IMR-90 (cell line): ENCODE data around the gene NOG. TPM values are rescaled to one million over a fixed set of nuclear protein-coding genes. Genes with fewer than 3 reads are reported as not detected.

Experiments used
- ATAC-seq: fragments of 200-7000 bp; cut with Tn5 transposase; 2 replicates; pipeline ENCODE4 v1.9.1; 2020; ENCODE audit warnings: low read depth, mild to moderate bottlenecking, moderate library complexity
- BruUV-seq: library from RNA; stranded (reverse); fragments of 400-500 nt; replicated peaks from 2 replicates; lab custom pipeline; 2021; lab: Mats Ljungman, UMichigan
- CTCF ChIA-PET: fragments of 300-600 bp; formaldehyde crosslinking; extraction: SDS; loops from one replicate; lab custom pipeline; 2021; ENCODE audit warnings: antibody characterized with exemption; lab: Yijun Ruan, JAX
- POLR2A ChIA-PET: fragments of 300-600 bp; sonication (Branson Sonifier 250); formaldehyde crosslinking; loops from one replicate; lab custom pipeline; 2022; ENCODE audit warnings: antibody characterized with exemption; ENCODE audit not compliant: unreplicated experiment; lab: Charles Lee
- DNase-seq: peaks from one replicate; pipeline ENCODE4 v3.0.0; 2013
- H2AFZ ChIP-seq: replicated peaks from 2 replicates; pipeline ENCODE3; 2013; ENCODE audit warnings: low read length, mild to moderate bottlenecking; ENCODE audit not compliant: poor library complexity
- H2AK5ac ChIP-seq: 2 replicates; pipeline ENCODE4 v1.6.1; 2013; ENCODE audit warnings: low read depth, low read length, inconsistent platforms
- H2AK9ac ChIP-seq: replicated peaks from 2 replicates; pipeline ENCODE3; 2013; ENCODE audit warnings: mild to moderate bottlenecking, low read depth, low read length, moderate library complexity; ENCODE audit not compliant: poor library complexity
- H2BK120ac ChIP-seq: 2 replicates; pipeline ENCODE4 v1.6.1; 2013; ENCODE audit warnings: low read depth, low read length, inconsistent platforms
- H2BK15ac ChIP-seq: 3 replicates; pipeline ENCODE4 v1.6.1; 2013; ENCODE audit warnings: low read depth, low read length, inconsistent platforms
- H2BK20ac ChIP-seq: 2 replicates; pipeline ENCODE4 v1.6.1; 2013; ENCODE audit warnings: low read depth, mild to moderate bottlenecking, inconsistent platforms, low read length, moderate library complexity
- H2BK5ac ChIP-seq: 2 replicates; pipeline ENCODE4 v1.6.1; 2013; ENCODE audit warnings: mild to moderate bottlenecking, low read depth, low read length, inconsistent platforms; ENCODE audit not compliant: poor library complexity, severe bottlenecking
- H3K14ac ChIP-seq: replicated peaks from 2 replicates; pipeline ENCODE4 v1.6.1; 2013; ENCODE audit warnings: low read depth, low read length, inconsistent platforms
- H3K18ac ChIP-seq: 2 replicates; pipeline ENCODE4 v1.6.1; 2013; ENCODE audit warnings: low read depth, low read length, control low read depth
- H3K23ac ChIP-seq: 2 replicates; pipeline ENCODE4 v1.6.1; 2013; ENCODE audit warnings: low read depth, low read length, inconsistent platforms
- H3K27ac ChIP-seq: 2 replicates; pipeline ENCODE4 v1.5.1; 2013; ENCODE audit warnings: mild to moderate bottlenecking, control low read depth, low read length; ENCODE audit not compliant: insufficient read depth
- H3K27me3 ChIP-seq: 2 replicates; pipeline ENCODE4 v1.6.1; 2013; ENCODE audit warnings: low read length; ENCODE audit not compliant: control insufficient read depth, insufficient read depth
- H3K36me3 ChIP-seq: 2 replicates; pipeline ENCODE4 v1.6.1; 2013; ENCODE audit warnings: low read length, mixed read lengths; ENCODE audit not compliant: control insufficient read depth, insufficient read depth
- H3K4ac ChIP-seq: 2 replicates; pipeline ENCODE4 v1.6.1; 2013; ENCODE audit warnings: low read depth, low read length, inconsistent platforms
- H3K4me1 ChIP-seq: 2 replicates; pipeline ENCODE4 v1.6.1; 2013; ENCODE audit warnings: low read length, mixed read lengths; ENCODE audit not compliant: control insufficient read depth, insufficient read depth
- H3K4me2 ChIP-seq: 2 replicates; pipeline ENCODE4 v1.6.1; 2013; ENCODE audit warnings: low read depth, mild to moderate bottlenecking, control low read depth, low read length, moderate library complexity
- H3K4me3 ChIP-seq: 2 replicates; pipeline ENCODE4 v1.5.1; 2013; ENCODE audit warnings: low read depth, mild to moderate bottlenecking, control low read depth, low read length, moderate library complexity; ENCODE audit not compliant: insufficient read depth
- H3K56ac ChIP-seq: 2 replicates; pipeline ENCODE4 v1.6.1; 2013; ENCODE audit warnings: low read length, inconsistent platforms; ENCODE audit not compliant: insufficient read depth; ENCODE audit errors: extremely low read depth
- H3K79me1 ChIP-seq, 2 experiments: 2 replicates each; pipeline ENCODE4 v1.6.1; 2013; ENCODE audit warnings: low read length in 2 of 2, inconsistent platforms in 1 of 2, low read depth in 1 of 2
- H3K9ac ChIP-seq: 2 replicates; pipeline ENCODE4 v1.6.1; 2013; ENCODE audit warnings: low read depth, low read length, control low read depth
- H3K9me1 ChIP-seq: 2 replicates; pipeline ENCODE4 v1.6.1; 2013; ENCODE audit warnings: low read length, inconsistent platforms; ENCODE audit not compliant: insufficient read depth
- H3K9me3 ChIP-seq: 2 replicates; pipeline ENCODE4 v1.6.1; 2013; ENCODE audit warnings: low read length; ENCODE audit not compliant: control insufficient read depth, insufficient read depth
- H4K20me1 ChIP-seq: 2 replicates; pipeline ENCODE4 v1.6.1; 2013; ENCODE audit warnings: low read length, inconsistent platforms; ENCODE audit not compliant: insufficient read depth
- H4K5ac ChIP-seq: 2 replicates; pipeline ENCODE4 v1.6.1; 2013; ENCODE audit warnings: mild to moderate bottlenecking, low read depth, low read length, control low read depth
- H4K8ac ChIP-seq, 2 experiments: 2 replicates each; pipeline ENCODE4 v1.6.1; 2013; ENCODE audit warnings: low read depth in 2 of 2, low read length in 2 of 2, control low read depth in 1 of 2, inconsistent platforms in 1 of 2
- H4K91ac ChIP-seq: 2 replicates; pipeline ENCODE4 v1.6.1; 2013; ENCODE audit warnings: low read depth, low read length, inconsistent platforms; ENCODE audit not compliant: insufficient read depth
- MAZ ChIP-seq: IDR thresholded peaks from 2 replicates; pipeline ENCODE4 v1.6.1; 2012; ENCODE audit warnings: low read depth, mild to moderate bottlenecking, low read length, improper control_type of control experiment, moderate library complexity, borderline replicate concordance
- RAD21 ChIP-seq: IDR thresholded peaks from 2 replicates; pipeline ENCODE4 v1.6.1; 2012; ENCODE audit warnings: low read length, improper control_type of control experiment
- RFX5 ChIP-seq: IDR thresholded peaks from 2 replicates; pipeline ENCODE4 v1.8.0; 2012; ENCODE audit warnings: low read depth, mild to moderate bottlenecking, low read length, moderate library complexity
- USF2 ChIP-seq: fragments of 150-350 bp; IDR thresholded peaks from 2 replicates; pipeline ENCODE4 v1.6.1; 2017; ENCODE audit warnings: mild to moderate bottlenecking, antibody characterized with exemption, low read length, low read depth
- WGBS, 2 experiments: methylation state at CpG; one replicate each; pipeline versions ENCODE4 v1.1.5 to v1.1.7; 2013; ENCODE audit warnings: missing lambda C conversion rate in 2 of 2; ENCODE audit not compliant: insufficient read length in 1 of 2; ENCODE audit errors: extremely low coverage in 2 of 2; 5-methylcytosine and 5-hydroxymethylcytosine counted together
- dilution Hi-C: fragments of 300-500 bp; cut with HindIII; formaldehyde crosslinking; loops from one replicate; pipeline ENCODE4 v1.14.3; 2018; ENCODE audit warnings: low sequenced_read_pairs; ENCODE audit not compliant: unreplicated experiment
- in situ Hi-C: fragments of 300-500 bp; cut with MboI; formaldehyde crosslinking; loops from 3 replicates; pipeline ENCODE4 v1.14.3; 2019; ENCODE audit warnings: low sequenced_read_pairs, inconsistent platforms, mixed read lengths
- intact Hi-C: fragments of 100-400 bp; cut with micrococcal nuclease; formaldehyde crosslinking; loops from 2 replicates; pipeline ENCODE4 v1.10.0; 2022
- polyA plus RNA-seq, 3 experiments: library from polyadenylated mRNA; depleted of rRNA; stranded (reverse); fragments of >200 nt; gene quantifications; 2 replicates each; pipeline ENCODE4 v1.2.3, GENCODE V29; 2012; ENCODE audit warnings: low replicate concordance in 1 of 3
- total RNA-seq: library from RNA; depleted of rRNA; stranded (reverse); fragments of >200 nt; gene quantifications from 2 replicates; pipeline ENCODE4 v1.2.3, GENCODE V29; 2012

Gene NOG
- total and polyA plus RNA-seq, 2 of the 4 experiments (the other 2 are of a cell fraction), result 11.7 to 13.1 TPM

- no peak overlapping the region for H3K27ac ChIP-seq
- no peaks in the 10 kb centered on the region for H3K36me3 ChIP-seq
- H2AFZ ChIP-seq, result no peak overlapping the region
- H3K9me3 ChIP-seq, result no peaks in the 10 kb centered on the region
- no peak overlapping the region for H2AK9ac ChIP-seq
- no peak overlapping the region for H4K5ac ChIP-seq
- H4K8ac ChIP-seq, result no peak overlapping the region
- no peak for TF ChIP-seq USF2
- TF ChIP-seq RFX5, result no peak
- no peak for TF ChIP-seq RAD21
- TF ChIP-seq MAZ, result no peak
- H2AK5ac ChIP-seq, result no peak overlapping the region
- H3K9ac ChIP-seq, result no peak overlapping the region
- H3K79me1 ChIP-seq, result 0 out of 4 replicates have a peak, but pooled peaks cover 0 to 6% of the 10 kb centered on the region in 2 experiments
- no peak for DNase-seq
- H2BK5ac ChIP-seq, result no peak overlapping the region
- H3K27me3 ChIP-seq, result peaks cover 10% of the 10 kb centered on the region
- H3K4me2 ChIP-seq, result no peak overlapping the region
- 88% methylated on average over 1 of the region's 1 CpG; no CpG with 5 or more reads in 1 of the 2 experiments for WGBS, 2 experiments
- H3K18ac ChIP-seq, result no peak overlapping the region
- no peak overlapping the region for H3K23ac ChIP-seq
- H4K20me1 ChIP-seq, result no peaks in the 10 kb centered on the region
- BruUV-seq, result no TSS peak
- H2BK120ac ChIP-seq, result no peak overlapping the region
- 0 out of 2 replicates have a peak, but pooled peaks cover 3% of the 10 kb centered on the region for H3K9me1 ChIP-seq
- dilution Hi-C loops, result no loop called here
- H3K14ac ChIP-seq, result no peak overlapping the region
- CTCF ChIA-PET, result interaction anchor here (0.6 to 1.5 kb wide), 3 partner anchors 23 to 30 kb away, joined by 3 to 5 read pairs (median 4); no protein-coding TSS in a partner anchor
- POLR2A ChIA-PET, result no interaction called here
- in situ Hi-C loops, result loop anchor here (10.0 to 25.0 kb wide), 2 partner anchors 175 to 338 kb away; no protein-coding TSS in a partner anchor
- no peak for ATAC-seq
- H2BK20ac ChIP-seq, result no peak overlapping the region
- H2BK15ac ChIP-seq, result no peak overlapping the region
- peaks cover 13% of the 10 kb centered on the region for H3K4me1 ChIP-seq
- intact Hi-C loops, result loop anchor here (10.0 kb wide), 1 partner anchor 755 kb away; no protein-coding TSS in a partner anchor
- no peak overlapping the region for H3K56ac ChIP-seq
- no peak overlapping the region for H3K4ac ChIP-seq
- H3K4me3 ChIP-seq, result no peak overlapping the region
- H4K91ac ChIP-seq, result no peak overlapping the region
Observed at GRCh38 chr17:56599566-56599965, 6.1 kb downstream of the NOG start.
